HEK293 (cell line): Measurements from ENCODE around the gene SMAD7.

Source experiments
- GLI2 ChIP-seq: fragments of 450-650 bp; formaldehyde crosslinking; IDR thresholded peaks from 2 replicates; pipeline ENCODE4; 2017; ENCODE audit warnings: missing biosample characterization, missing genetic modification characterization, low read depth, borderline replicate concordance
- KLF17 ChIP-seq: fragments of 450-650 bp; formaldehyde crosslinking; IDR thresholded peaks from 2 replicates; pipeline ENCODE4 v1.5.1; 2016; ENCODE audit warnings: missing biosample characterization, missing genetic modification characterization
- MZF1 ChIP-seq: fragments of 450-650 bp; formaldehyde crosslinking; IDR thresholded peaks from 2 replicates; pipeline ENCODE4 v1.5.1; 2017; ENCODE audit warnings: missing biosample characterization, missing genetic modification characterization, borderline replicate concordance
- OSR2 ChIP-seq: fragments of 450-650 bp; formaldehyde crosslinking; IDR thresholded peaks from 2 replicates; pipeline ENCODE4 v1.5.1; 2016; ENCODE audit warnings: missing biosample characterization, missing genetic modification characterization
- SCRT2 ChIP-seq: fragments of 450-650 bp; formaldehyde crosslinking; IDR thresholded peaks from 2 replicates; pipeline ENCODE4 v1.5.1; 2016; ENCODE audit warnings: missing biosample characterization, missing genetic modification characterization
- TSHZ1 ChIP-seq: fragments of 450-650 bp; formaldehyde crosslinking; IDR thresholded peaks from 2 replicates; pipeline ENCODE4 v1.5.1; 2016; ENCODE audit warnings: missing biosample characterization, missing genetic modification characterization, borderline replicate concordance
- ZEB2 ChIP-seq: fragments of 450-650 bp; formaldehyde crosslinking; IDR thresholded peaks from 2 replicates; pipeline ENCODE4 v1.5.1; 2016; ENCODE audit warnings: missing biosample characterization, missing genetic modification characterization
- ZFP69B ChIP-seq: fragments of 450-650 bp; formaldehyde crosslinking; IDR thresholded peaks from 2 replicates; pipeline ENCODE4 v1.5.1; 2016; ENCODE audit warnings: missing biosample characterization, missing genetic modification characterization
- ZNF121 ChIP-seq: fragments of 450-650 bp; formaldehyde crosslinking; IDR thresholded peaks from 2 replicates; pipeline ENCODE4 v1.5.1; 2016; ENCODE audit warnings: missing biosample characterization, missing genetic modification characterization
- ZNF146 ChIP-seq: fragments of 450-650 bp; formaldehyde crosslinking; IDR thresholded peaks from 2 replicates; pipeline ENCODE4 v1.5.1; 2016; ENCODE audit warnings: missing biosample characterization, missing genetic modification characterization
- ZNF175 ChIP-seq: fragments of 450-650 bp; formaldehyde crosslinking; IDR thresholded peaks from 2 replicates; pipeline ENCODE4 v1.5.1; 2016; ENCODE audit warnings: missing biosample characterization, missing genetic modification characterization
- ZNF221 ChIP-seq: fragments of 450-650 bp; formaldehyde crosslinking; IDR thresholded peaks from 2 replicates; pipeline ENCODE4 v1.5.1; 2017; ENCODE audit warnings: missing biosample characterization, missing genetic modification characterization, borderline replicate concordance
- ZNF223 ChIP-seq: fragments of 450-650 bp; formaldehyde crosslinking; IDR thresholded peaks from 2 replicates; pipeline ENCODE4 v1.5.1; 2016; ENCODE audit warnings: missing biosample characterization, missing genetic modification characterization
- ZNF26 ChIP-seq: fragments of 450-650 bp; formaldehyde crosslinking; IDR thresholded peaks from 2 replicates; pipeline ENCODE4 v1.5.1; 2016; ENCODE audit warnings: missing biosample characterization, missing genetic modification characterization
- ZNF350 ChIP-seq: fragments of 450-650 bp; formaldehyde crosslinking; IDR thresholded peaks from 2 replicates; pipeline ENCODE4 v1.5.0; 2017; ENCODE audit warnings: missing biosample characterization, mild to moderate bottlenecking, missing genetic modification characterization
- ZNF366 ChIP-seq: fragments of 450-650 bp; formaldehyde crosslinking; conservative IDR thresholded peaks from 2 replicates; pipeline ENCODE4 v1.5.1; 2016; ENCODE audit warnings: missing biosample characterization, missing genetic modification characterization
- ZNF510 ChIP-seq: fragments of 450-650 bp; formaldehyde crosslinking; IDR thresholded peaks from 2 replicates; pipeline ENCODE4 v1.5.1; 2018; ENCODE audit warnings: mild to moderate bottlenecking, missing genetic modification characterization, missing biosample characterization; ENCODE audit not compliant: insufficient replicate concordance
- ZNF513 ChIP-seq: fragments of 450-650 bp; IDR thresholded peaks from 2 replicates; pipeline ENCODE4 v1.5.1; 2018; ENCODE audit warnings: missing biosample characterization, missing genetic modification characterization
- ZNF530 ChIP-seq: fragments of 450-650 bp; formaldehyde crosslinking; IDR thresholded peaks from 2 replicates; pipeline ENCODE4 v1.5.1; 2016; ENCODE audit warnings: low read depth, missing biosample characterization, missing genetic modification characterization
- ZNF548 ChIP-seq: fragments of 450-650 bp; formaldehyde crosslinking; IDR thresholded peaks from 2 replicates; pipeline ENCODE4 v1.5.1; 2016; ENCODE audit warnings: missing biosample characterization, missing genetic modification characterization
- ZNF560 ChIP-seq: fragments of 450-650 bp; formaldehyde crosslinking; IDR thresholded peaks from 2 replicates; pipeline ENCODE4 v1.5.1; 2017; ENCODE audit warnings: missing biosample characterization, missing genetic modification characterization, borderline replicate concordance
- ZNF561 ChIP-seq: fragments of 450-650 bp; IDR thresholded peaks from 2 replicates; pipeline ENCODE4 v1.5.1; 2018; ENCODE audit warnings: missing biosample characterization, missing genetic modification characterization, borderline replicate concordance
- ZNF626 ChIP-seq: fragments of 450-650 bp; sonication (Bioruptor Pico); formaldehyde crosslinking; IDR thresholded peaks from 2 replicates; pipeline ENCODE4 v1.5.1; 2018; ENCODE audit warnings: missing biosample characterization, missing genetic modification characterization, inconsistent platforms
- ZNF629 ChIP-seq: fragments of 450-650 bp; formaldehyde crosslinking; IDR thresholded peaks from 2 replicates; pipeline ENCODE4 v1.5.1; 2017; ENCODE audit warnings: missing biosample characterization, missing genetic modification characterization
- ZNF660 ChIP-seq: fragments of 450-650 bp; IDR thresholded peaks from 2 replicates; pipeline ENCODE4 v1.5.1; 2018; ENCODE audit warnings: missing biosample characterization, mild to moderate bottlenecking, missing genetic modification characterization
- ZNF692 ChIP-seq: fragments of 450-650 bp; formaldehyde crosslinking; IDR thresholded peaks from 2 replicates; pipeline ENCODE4 v1.5.1; 2016; ENCODE audit warnings: missing biosample characterization, missing genetic modification characterization
- ZNF747 ChIP-seq: fragments of 450-650 bp; formaldehyde crosslinking; IDR thresholded peaks from 2 replicates; pipeline ENCODE4 v1.5.1; 2016; ENCODE audit warnings: missing biosample characterization, missing genetic modification characterization
- ZNF785 ChIP-seq: fragments of 450-650 bp; formaldehyde crosslinking; IDR thresholded peaks from 2 replicates; pipeline ENCODE4 v1.5.1; 2016; ENCODE audit warnings: missing biosample characterization, missing genetic modification characterization
- ZNF792 ChIP-seq: fragments of 450-650 bp; formaldehyde crosslinking; IDR thresholded peaks from 2 replicates; pipeline ENCODE4 v1.5.1; 2016; ENCODE audit warnings: missing biosample characterization, missing genetic modification characterization
- ZSCAN4 ChIP-seq: fragments of 450-650 bp; formaldehyde crosslinking; IDR thresholded peaks from 2 replicates; pipeline ENCODE4 v1.5.1; 2017; ENCODE audit warnings: missing biosample characterization, missing genetic modification characterization

Gene SMAD7

GRCh38 chr18:48951448-48952286 is 902 bp upstream of the SMAD7 start (continued):
- TF ChIP-seq ZNF146 (tag by site-specific recombination) (no peak), ZFP69B (no peak), ZNF560 (tag by site-specific recombination) (no peak), ZNF175 (tag by site-specific recombination) (no peak), ZNF626 (tag by site-specific recombination) (peak; percentile 50; the same call in 1 of the 2 replicates), ZNF510 (tag by site-specific recombination) (no peak), GLI2 (tag by site-specific recombination) (no peak), ZNF785 (tag by site-specific recombination) (no peak), SCRT2 (tag by site-specific recombination) (no peak), ZNF366 (tag by site-specific recombination) (no peak), ZNF350 (tag by site-specific recombination) (no peak), ZNF792 (tag by site-specific recombination) (no peak), OSR2 (tag by site-specific recombination) (no peak), TSHZ1 (tag by site-specific recombination) (no peak), ZNF561 (peak; percentile 74), ZSCAN4 (tag by site-specific recombination) (no peak), KLF17 (tag by site-specific recombination) (no peak), ZNF692 (tag by site-specific recombination) (peak; percentile 73; the same call in 1 of the 2 replicates), ZNF747 (tag by site-specific recombination) (no peak), ZEB2 (tag by site-specific recombination) (no peak), ZNF629 (tag by site-specific recombination) (no peak), ZNF26 (no peak), ZNF121 (tag by site-specific recombination) (no peak), ZNF548 (tag by site-specific recombination) (no peak), MZF1 (no peak), ZNF513 (no peak), ZNF221 (tag by site-specific recombination) (no peak), ZNF223 (tag by site-specific recombination) (no peak), ZNF660 (tag by site-specific recombination) (peak; percentile 74; the same call in 1 of the 2 replicates), ZNF530 (tag by site-specific recombination) (no peak)
